A549 (cell line): ENCODE results near the gene TMCO4. TPM values are rescaled to one million over a fixed set of nuclear protein-coding genes. Genes with fewer than 3 reads are reported as not detected.

Experiments used
- ATAC-seq, 2 experiments: fragments of 200-7000 bp in 1 of 2; fragments of >200 bp in 1 of 2; cut with Nextera tagmentation in 1 of 2; cut with Tn5 transposase in 1 of 2; 3 replicates each; pipeline versions ENCODE4 v1.8.0 to v1.9.1; 2018 to 2020; ENCODE audit warnings: mild to moderate bottlenecking in 1 of 2, moderate library complexity in 1 of 2
- CTCF ChIA-PET: fragments of 300-600 bp; sonication (Branson Sonifier 250); formaldehyde crosslinking; extraction: SDS; loops from one replicate; lab custom pipeline; 2021; ENCODE audit warnings: antibody characterized with exemption, inconsistent platforms; lab: Yijun Ruan, JAX
- POLR2A ChIA-PET: fragments of 350-600 bp; formaldehyde crosslinking; extraction: SDS; loops from one replicate; lab custom pipeline; 2021; ENCODE audit warnings: antibody characterized with exemption, inconsistent platforms; lab: Yijun Ruan, JAX
- DNase-seq, 2 experiments: peaks; one replicate each; pipeline versions ENCODE4 v3.0.0 to v3.0.0-alpha.2; 2011 to 2016; ENCODE audit warnings: low read depth in 1 of 2, low spot score in 1 of 2
- FAIRE-seq: peaks from 2 replicates; lab custom pipeline; 2011; peaks lifted over from hg19 to GRCh38; lab: Jason Lieb, UNC
- H3K27ac ChIP-seq, 2 experiments: fragments of >200 bp; sonication (Bioruptor Twin); formaldehyde crosslinking; 3 replicates each; pipeline ENCODE4 v1.5.1; 2016 to 2017
- H3K4me1 ChIP-seq: fragments of >200 bp; sonication (Bioruptor Twin); formaldehyde crosslinking; 3 replicates; pipeline ENCODE4 v1.6.1; 2016
- H3K4me2 ChIP-seq: fragments of >200 bp; sonication (Bioruptor Twin); formaldehyde crosslinking; 3 replicates; pipeline ENCODE4 v1.6.1; 2016
- H3K4me3 ChIP-seq: fragments of >200 bp; sonication (Bioruptor Twin); formaldehyde crosslinking; 3 replicates; pipeline ENCODE4 v1.5.1; 2016
- H3K9me3 ChIP-seq: fragments of >200 bp; sonication (Bioruptor Twin); formaldehyde crosslinking; 3 replicates; pipeline ENCODE4 v1.6.1; 2016
- CBX2 ChIP-seq: fragments of 200-600 bp; sonication (generic); IDR thresholded peaks from 2 replicates; pipeline ENCODE4 v1.6.1; 2016; ENCODE audit warnings: low read depth, mild to moderate bottlenecking, borderline replicate concordance
- ESRRA ChIP-seq: fragments of 150-350 bp; IDR thresholded peaks from 2 replicates; pipeline ENCODE4 v1.6.1; 2014; ENCODE audit warnings: mild to moderate bottlenecking, low read length, borderline replicate concordance
- FOSB ChIP-seq: fragments of 250-450 bp; sonication (Bioruptor Pico); IDR thresholded peaks from 2 replicates; pipeline ENCODE4 v1.5.0; 2020; ENCODE audit warnings: mild to moderate bottlenecking, moderate library complexity
- FOXS1 ChIP-seq: fragments of 250-450 bp; sonication (Bioruptor Pico); IDR thresholded peaks from 2 replicates; pipeline ENCODE4 v1.5.0; 2020; ENCODE audit warnings: mild to moderate bottlenecking, moderate library complexity
- HDAC2 ChIP-seq: fragments of 200-600 bp; sonication (generic); IDR thresholded peaks from 2 replicates; pipeline ENCODE4 v1.6.1; 2016
- HOXA7 ChIP-seq: fragments of 250-450 bp; sonication (Bioruptor Pico); IDR thresholded peaks from 2 replicates; pipeline ENCODE4 v1.5.0; 2020; ENCODE audit warnings: mild to moderate bottlenecking, moderate library complexity
- HOXB5 ChIP-seq: fragments of 250-450 bp; sonication (Bioruptor Pico); IDR thresholded peaks from 2 replicates; pipeline ENCODE4 v1.5.0; 2020; ENCODE audit warnings: mild to moderate bottlenecking, moderate library complexity
- KDM1A ChIP-seq: fragments of 200-600 bp; sonication (generic); IDR thresholded peaks from 2 replicates; pipeline ENCODE4 v1.6.1; 2016; ENCODE audit warnings: low read depth, mild to moderate bottlenecking
- MAFK ChIP-seq: fragments of 450-650 bp; IDR thresholded peaks from 2 replicates; pipeline ENCODE4 v1.6.1; 2014; ENCODE audit not compliant: partially characterized antibody
- NPAS2 ChIP-seq: fragments of 250-450 bp; sonication (Bioruptor Pico); IDR thresholded peaks from 2 replicates; pipeline ENCODE4 v1.8.0; 2022; ENCODE audit warnings: mild to moderate bottlenecking, moderate library complexity, borderline replicate concordance
- NR3C1 ChIP-seq: fragments of >200 bp; sonication (Bioruptor Twin); formaldehyde crosslinking; IDR thresholded peaks from 3 replicates; pipeline ENCODE4 v1.6.1; 2017
- PHF8 ChIP-seq: fragments of 200-600 bp; sonication (generic); IDR thresholded peaks from 2 replicates; pipeline ENCODE4 v1.6.1; 2016; ENCODE audit warnings: low read depth, mild to moderate bottlenecking, antibody characterized with exemption, moderate library complexity, borderline replicate concordance
- POLR2A ChIP-seq: IDR thresholded peaks from 2 replicates; pipeline ENCODE4 v1.6.1; 2012; ENCODE audit warnings: mild to moderate bottlenecking, low read length
- RCOR1 ChIP-seq: fragments of 150-350 bp; IDR thresholded peaks from 2 replicates; pipeline ENCODE4 v1.6.1; 2014; ENCODE audit warnings: antibody characterized with exemption, low read length, low read depth
- TP53 ChIP-seq: fragments of 250-450 bp; sonication (Bioruptor Pico); IDR thresholded peaks from 2 replicates; pipeline ENCODE4 v1.5.0; 2021; ENCODE audit warnings: mild to moderate bottlenecking, moderate library complexity
- ZC3H11A ChIP-seq: fragments of 450-650 bp; IDR thresholded peaks from 2 replicates; pipeline ENCODE4 v1.6.1; 2014; ENCODE audit warnings: antibody characterized with exemption, mild to moderate bottlenecking
- ZNF302 ChIP-seq: fragments of 250-450 bp; sonication (Bioruptor Pico); IDR thresholded peaks from 2 replicates; pipeline ENCODE4 v1.9.0; 2021; ENCODE audit warnings: inconsistent platforms, mild to moderate bottlenecking, moderate library complexity
- WGBS: methylation state at CpG from one replicate; pipeline ENCODE4 v1.1.6; 2017; ENCODE audit errors: missing lambda C conversion rate; 5-methylcytosine and 5-hydroxymethylcytosine counted together
- polyA plus RNA-seq, 4 experiments: library from polyadenylated mRNA; depleted of rRNA in 3 of 4; stranded (reverse); fragments of >200 nt; fragmentation: RNase III in 1 of 4; extraction: RNeasy Plus Mini Kit Qiagen cat#74134 plus additional on column Dnase treatment in 1 of 4; gene quantifications; 2 replicates in 3 of 4; 3 replicates in 1 of 4; pipeline ENCODE4 v1.2.3, GENCODE V29; 2011 to 2017
- TF ChIP-seq, protein P1 (sequence below): fragments of 200-600 bp; sonication (generic); IDR thresholded peaks from 2 replicates; pipeline ENCODE4 v1.6.1; 2016; ENCODE audit warnings: antibody characterized with exemption, mild to moderate bottlenecking, moderate library complexity
- TF ChIP-seq, protein P2 (sequence below): IDR thresholded peaks from 2 replicates; pipeline ENCODE4 v1.6.1; 2012; ENCODE audit warnings: low read depth, borderline replicate concordance
- TF ChIP-seq, protein P3 (sequence below): fragments of 150-350 bp; IDR thresholded peaks from 2 replicates; pipeline ENCODE4 v1.6.1; 2014; ENCODE audit warnings: low read depth, mild to moderate bottlenecking, low read length

The TMCO4 gene
- polyA plus RNA-seq, 2 of the 4 experiments (the other 2 are of a cell fraction), result 4.0 to 4.6 TPM

DNA sequence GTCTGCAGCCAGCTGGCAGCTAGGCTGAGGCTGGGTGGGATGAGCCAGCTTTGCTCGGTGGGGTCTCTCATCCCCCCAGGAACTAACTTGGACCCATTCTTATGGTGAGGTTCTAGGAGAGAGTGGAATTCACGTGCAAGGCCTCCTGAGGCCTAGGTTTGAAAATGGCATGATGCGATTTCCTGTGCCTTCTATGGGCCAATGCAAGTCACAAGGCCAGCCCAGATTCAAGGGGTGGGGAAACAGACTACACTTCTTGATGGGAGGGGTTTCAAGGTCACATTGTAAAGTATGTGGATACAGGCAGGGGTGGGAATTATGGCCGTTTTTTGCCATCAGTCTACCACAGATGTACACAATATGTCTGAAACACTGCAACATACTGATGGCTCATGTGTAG is 86.8 kb downstream of the TMCO4 start:
- no peak overlapping the region for H3K4me3 ChIP-seq
- CTCF ChIA-PET, result interaction anchor here (0.7 kb wide), 1 partner anchor 8 kb away, joined by 3 read pairs; no protein-coding TSS in a partner anchor
- ATAC-seq (no peak), FAIRE-seq (no peak), DNase-seq (no peak)
- POLR2A ChIA-PET, result no interaction called here
- no peak overlapping the region for H3K27ac ChIP-seq
- no peaks in the 10 kb centered on the region for H3K9me3 ChIP-seq
- TF ChIP-seq NPAS2 (CRISPR knock-in tag) (no peak), FOXS1 (no peak), PHF8 (no peak), HDAC2 (no peak), TP53 (CRISPR knock-in tag) (no peak)
- TF ChIP-seq, protein P1, sequence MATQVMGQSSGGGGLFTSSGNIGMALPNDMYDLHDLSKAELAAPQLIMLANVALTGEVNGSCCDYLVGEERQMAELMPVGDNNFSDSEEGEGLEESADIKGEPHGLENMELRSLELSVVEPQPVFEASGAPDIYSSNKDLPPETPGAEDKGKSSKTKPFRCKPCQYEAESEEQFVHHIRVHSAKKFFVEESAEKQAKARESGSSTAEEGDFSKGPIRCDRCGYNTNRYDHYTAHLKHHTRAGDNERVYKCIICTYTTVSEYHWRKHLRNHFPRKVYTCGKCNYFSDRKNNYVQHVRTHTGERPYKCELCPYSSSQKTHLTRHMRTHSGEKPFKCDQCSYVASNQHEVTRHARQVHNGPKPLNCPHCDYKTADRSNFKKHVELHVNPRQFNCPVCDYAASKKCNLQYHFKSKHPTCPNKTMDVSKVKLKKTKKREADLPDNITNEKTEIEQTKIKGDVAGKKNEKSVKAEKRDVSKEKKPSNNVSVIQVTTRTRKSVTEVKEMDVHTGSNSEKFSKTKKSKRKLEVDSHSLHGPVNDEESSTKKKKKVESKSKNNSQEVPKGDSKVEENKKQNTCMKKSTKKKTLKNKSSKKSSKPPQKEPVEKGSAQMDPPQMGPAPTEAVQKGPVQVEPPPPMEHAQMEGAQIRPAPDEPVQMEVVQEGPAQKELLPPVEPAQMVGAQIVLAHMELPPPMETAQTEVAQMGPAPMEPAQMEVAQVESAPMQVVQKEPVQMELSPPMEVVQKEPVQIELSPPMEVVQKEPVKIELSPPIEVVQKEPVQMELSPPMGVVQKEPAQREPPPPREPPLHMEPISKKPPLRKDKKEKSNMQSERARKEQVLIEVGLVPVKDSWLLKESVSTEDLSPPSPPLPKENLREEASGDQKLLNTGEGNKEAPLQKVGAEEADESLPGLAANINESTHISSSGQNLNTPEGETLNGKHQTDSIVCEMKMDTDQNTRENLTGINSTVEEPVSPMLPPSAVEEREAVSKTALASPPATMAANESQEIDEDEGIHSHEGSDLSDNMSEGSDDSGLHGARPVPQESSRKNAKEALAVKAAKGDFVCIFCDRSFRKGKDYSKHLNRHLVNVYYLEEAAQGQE, result no peak
- 70% methylated on average over 4 of the region's 4 CpGs for WGBS
- H3K4me2 ChIP-seq, result no peak overlapping the region
- H3K4me1 ChIP-seq, result no peaks in the 10 kb centered on the region

DNA sequence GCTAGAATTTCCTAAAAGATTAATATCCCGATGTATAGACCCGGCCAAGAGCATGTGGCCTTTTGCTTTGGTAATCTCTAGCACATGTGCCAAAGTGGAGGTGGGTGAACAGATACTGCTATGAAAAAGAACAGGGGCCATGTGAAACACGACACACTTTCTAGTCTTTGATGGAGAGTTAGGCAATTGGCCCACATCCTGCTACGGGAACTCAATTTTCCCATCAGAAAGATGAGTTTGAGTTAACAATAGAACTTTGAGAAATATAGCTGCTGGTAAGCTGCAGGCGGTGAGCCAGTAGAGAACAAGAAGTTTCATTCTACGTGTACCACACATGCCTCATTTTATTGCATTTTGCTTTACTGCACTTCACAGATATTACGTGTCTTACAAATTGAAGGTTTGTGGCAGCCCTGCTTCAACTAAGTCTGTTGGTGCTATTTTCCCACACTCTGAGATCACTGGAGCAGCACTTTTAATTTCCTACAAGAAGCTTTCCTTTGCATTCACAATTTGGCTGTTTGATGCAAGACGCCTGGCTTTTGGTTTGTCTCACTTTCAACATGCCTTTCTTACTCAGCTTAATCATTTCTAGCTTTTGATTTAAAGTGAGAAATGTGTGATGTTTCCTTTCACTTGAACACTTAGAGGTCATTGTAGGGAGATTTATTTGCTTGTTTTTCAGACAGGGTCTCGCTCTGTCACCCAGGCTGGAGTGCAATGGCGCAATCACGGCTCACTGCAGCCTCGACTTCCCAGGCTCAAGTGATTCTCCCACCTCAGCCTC is 88.7 kb downstream of the TMCO4 start:
- TF ChIP-seq, protein P2, sequence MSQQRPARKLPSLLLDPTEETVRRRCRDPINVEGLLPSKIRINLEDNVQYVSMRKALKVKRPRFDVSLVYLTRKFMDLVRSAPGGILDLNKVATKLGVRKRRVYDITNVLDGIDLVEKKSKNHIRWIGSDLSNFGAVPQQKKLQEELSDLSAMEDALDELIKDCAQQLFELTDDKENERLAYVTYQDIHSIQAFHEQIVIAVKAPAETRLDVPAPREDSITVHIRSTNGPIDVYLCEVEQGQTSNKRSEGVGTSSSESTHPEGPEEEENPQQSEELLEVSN, result no peak
- TF ChIP-seq FOXS1 (no peak), MAFK (no peak), CBX2 (no peak), FOSB (CRISPR knock-in tag) (no peak), ZNF302 (no peak)
- Histone ChIP-seq H3K9me3 (no peaks in the 10 kb centered on the region), H3K4me3 (no peak overlapping the region), H3K4me2 (no peak overlapping the region), H3K27ac (no peak overlapping the region), H3K4me1 (no peaks in the 10 kb centered on the region)
- FAIRE-seq (no peak), DNase-seq (no peak), ATAC-seq (no peak)
- WGBS, result 82% methylated on average over 12 of the region's 12 CpGs
- ChIA-PET POLR2A (no interaction called here), CTCF (interaction anchor here (1.5 kb wide), 1 partner anchor 49 kb away, joined by 4 read pairs; no protein-coding TSS in a partner anchor)

DNA sequence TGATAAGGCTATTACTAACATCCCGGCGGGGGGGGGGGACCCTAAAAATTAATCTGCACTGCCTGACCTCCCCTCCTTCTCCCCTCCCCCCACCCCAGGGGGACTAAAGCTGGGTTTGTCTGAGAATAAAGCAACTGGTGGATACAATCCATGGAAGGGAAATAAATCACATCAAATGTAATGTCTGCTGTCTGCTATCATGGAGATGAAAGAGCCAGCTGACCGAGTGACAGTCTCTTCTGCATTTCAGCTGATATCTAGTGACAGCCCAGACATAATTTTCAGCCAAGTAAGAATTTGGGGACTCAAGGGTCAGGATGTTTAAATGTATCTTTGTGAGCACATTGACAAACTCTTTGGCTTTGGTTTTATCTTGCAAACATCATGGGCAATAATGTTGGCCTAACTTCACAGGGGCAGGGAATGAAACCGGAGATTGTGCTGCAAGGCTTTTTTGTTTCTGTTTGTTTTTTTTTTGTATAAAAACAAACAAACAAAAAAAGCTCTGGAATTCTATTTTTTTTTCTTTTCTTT is 90.4 kb downstream of the TMCO4 start:
- H3K4me2 ChIP-seq, result no peak overlapping the region
- ATAC-seq, result no peak
- no peak for FAIRE-seq
- DNase-seq, result no peak
- H3K9me3 ChIP-seq, result no peaks in the 10 kb centered on the region
- no peak for TF ChIP-seq HOXA7 (CRISPR knock-in tag)
- no peak overlapping the region for H3K4me3 ChIP-seq
- no peak overlapping the region for H3K27ac ChIP-seq
- H3K4me1 ChIP-seq, result no peaks in the 10 kb centered on the region
- WGBS, result 56% methylated on average over 4 of the region's 4 CpGs
- ChIA-PET POLR2A (no interaction called here), CTCF (interaction anchor here (0.6 to 1.5 kb wide), 2 partner anchors 9 to 127 kb away, joined by 3 to 4 read pairs; no protein-coding TSS in a partner anchor)

DNA sequence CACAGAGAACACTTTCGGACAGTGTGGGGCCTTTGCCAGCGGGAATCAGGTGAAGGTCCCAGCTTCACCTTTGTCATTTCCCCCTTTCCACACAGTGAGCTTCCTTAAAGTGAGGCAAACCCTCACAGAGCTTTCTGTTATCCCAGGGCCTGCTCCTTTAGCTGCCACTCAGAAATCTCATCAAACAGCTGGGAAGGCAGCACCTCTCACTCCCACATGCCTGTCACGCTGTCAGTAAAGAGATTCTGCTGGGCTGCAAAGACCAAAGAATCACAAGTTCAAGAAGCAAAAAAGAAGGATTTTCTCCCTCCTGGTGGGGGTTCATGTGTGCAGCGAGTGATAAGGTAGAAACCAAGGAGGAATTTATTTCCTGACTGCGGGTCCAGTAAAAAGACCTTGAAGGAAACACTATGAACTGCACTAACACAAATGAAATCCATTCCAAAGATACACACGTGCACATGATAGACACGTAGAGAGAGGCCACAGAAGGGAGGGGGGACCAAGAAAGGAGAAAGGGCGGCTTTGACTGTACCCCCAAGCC is 91.1 kb downstream of the TMCO4 start:
- POLR2A ChIA-PET, result no interaction called here
- 88% methylated on average over 8 of the region's 8 CpGs for WGBS
- H3K4me2 ChIP-seq, result no peak overlapping the region

More for the DNA sequence above, 91.1 kb downstream of the TMCO4 start:
- ATAC-seq, result no peak
- no peak for FAIRE-seq
- Histone ChIP-seq H3K9me3 (no peaks in the 10 kb centered on the region), H3K4me1 (no peaks in the 10 kb centered on the region), H3K27ac (no peak overlapping the region), H3K4me3 (no peak overlapping the region)
- CTCF ChIA-PET, result interaction anchor here (0.9 to 1.5 kb wide), 2 partner anchors 8 to 47 kb away, joined by 3 read pairs; no protein-coding TSS in a partner anchor
- DNase-seq, result no peak
- TF ChIP-seq HOXB5 (CRISPR knock-in tag), result no peak
- no peak for TF ChIP-seq RCOR1
- TF ChIP-seq ZC3H11A, result no peak
- TF ChIP-seq POLR2A, result no peak
- no peak for TF ChIP-seq FOSB (CRISPR knock-in tag)
- TF ChIP-seq, protein P3, sequence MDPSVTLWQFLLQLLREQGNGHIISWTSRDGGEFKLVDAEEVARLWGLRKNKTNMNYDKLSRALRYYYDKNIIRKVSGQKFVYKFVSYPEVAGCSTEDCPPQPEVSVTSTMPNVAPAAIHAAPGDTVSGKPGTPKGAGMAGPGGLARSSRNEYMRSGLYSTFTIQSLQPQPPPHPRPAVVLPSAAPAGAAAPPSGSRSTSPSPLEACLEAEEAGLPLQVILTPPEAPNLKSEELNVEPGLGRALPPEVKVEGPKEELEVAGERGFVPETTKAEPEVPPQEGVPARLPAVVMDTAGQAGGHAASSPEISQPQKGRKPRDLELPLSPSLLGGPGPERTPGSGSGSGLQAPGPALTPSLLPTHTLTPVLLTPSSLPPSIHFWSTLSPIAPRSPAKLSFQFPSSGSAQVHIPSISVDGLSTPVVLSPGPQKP, result no peak
- TF ChIP-seq HDAC2, result no peak
- no peak for TF ChIP-seq ESRRA
- TF ChIP-seq NR3C1, result no peak
- no peak for TF ChIP-seq KDM1A
